GM06990 (cell line): ENCODE measurements around the gene GPHA2.

Experiments used
- DNase-seq: peaks from one replicate; pipeline ENCODE4 v3.0.0-alpha.2; 2011; ENCODE audit not compliant: insufficient read length; ENCODE audit errors: extremely low read depth
- H3K27me3 ChIP-seq: replicated peaks from 2 replicates; pipeline ENCODE4 v1.6.0; 2011; ENCODE audit warnings: low read length; ENCODE audit not compliant: control insufficient read depth, insufficient read depth
- H3K36me3 ChIP-seq: 2 replicates; pipeline ENCODE4 v1.5.1; 2011; ENCODE audit warnings: low read length; ENCODE audit not compliant: control insufficient read depth, insufficient read depth
- H3K4me3 ChIP-seq: replicated peaks from 2 replicates; pipeline ENCODE4 v1.5.1; 2011; ENCODE audit warnings: low read depth, mild to moderate bottlenecking, control low read depth, low read length
- TF ChIP-seq, protein P1 (sequence below): IDR thresholded peaks from 2 replicates; pipeline ENCODE4 v1.5.1; 2011; ENCODE audit warnings: low read length, control low read depth, mild to moderate bottlenecking, inconsistent platforms; ENCODE audit not compliant: insufficient read depth, poor library complexity, severe bottlenecking

The GPHA2 gene

GRCh38 chr11:64888729-64889511, 46.8 kb downstream of the GPHA2 start:
- TF ChIP-seq, protein P1, sequence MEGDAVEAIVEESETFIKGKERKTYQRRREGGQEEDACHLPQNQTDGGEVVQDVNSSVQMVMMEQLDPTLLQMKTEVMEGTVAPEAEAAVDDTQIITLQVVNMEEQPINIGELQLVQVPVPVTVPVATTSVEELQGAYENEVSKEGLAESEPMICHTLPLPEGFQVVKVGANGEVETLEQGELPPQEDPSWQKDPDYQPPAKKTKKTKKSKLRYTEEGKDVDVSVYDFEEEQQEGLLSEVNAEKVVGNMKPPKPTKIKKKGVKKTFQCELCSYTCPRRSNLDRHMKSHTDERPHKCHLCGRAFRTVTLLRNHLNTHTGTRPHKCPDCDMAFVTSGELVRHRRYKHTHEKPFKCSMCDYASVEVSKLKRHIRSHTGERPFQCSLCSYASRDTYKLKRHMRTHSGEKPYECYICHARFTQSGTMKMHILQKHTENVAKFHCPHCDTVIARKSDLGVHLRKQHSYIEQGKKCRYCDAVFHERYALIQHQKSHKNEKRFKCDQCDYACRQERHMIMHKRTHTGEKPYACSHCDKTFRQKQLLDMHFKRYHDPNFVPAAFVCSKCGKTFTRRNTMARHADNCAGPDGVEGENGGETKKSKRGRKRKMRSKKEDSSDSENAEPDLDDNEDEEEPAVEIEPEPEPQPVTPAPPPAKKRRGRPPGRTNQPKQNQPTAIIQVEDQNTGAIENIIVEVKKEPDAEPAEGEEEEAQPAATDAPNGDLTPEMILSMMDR = no peak
- no peak for DNase-seq
- H3K27me3 ChIP-seq = no peaks in the 10 kb centered on the region
- H3K4me3 ChIP-seq = no peak overlapping the region
- no peaks in the 10 kb centered on the region for H3K36me3 ChIP-seq

DNA sequence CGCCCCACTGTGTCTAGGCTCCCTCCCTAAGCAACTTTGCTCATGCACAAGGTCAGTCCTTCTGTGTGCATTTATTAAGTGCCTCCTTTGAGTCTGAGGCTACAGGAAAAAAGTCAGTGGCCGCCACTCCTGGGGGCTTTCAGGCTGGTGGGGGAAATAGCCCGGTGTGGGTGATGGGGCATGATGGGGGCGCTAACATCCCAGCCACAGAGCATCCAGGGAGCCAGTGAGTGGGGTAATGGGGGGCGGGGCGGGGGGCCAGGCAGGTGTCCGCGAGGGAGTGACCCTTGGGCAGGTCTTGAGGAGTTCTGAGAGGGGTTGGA, 47.3 kb downstream of the GPHA2 start:
- H3K36me3 ChIP-seq = no peaks in the 10 kb centered on the region
- H3K27me3 ChIP-seq = no peaks in the 10 kb centered on the region
- no peak for DNase-seq
- TF ChIP-seq, protein P1 = no peak
- H3K4me3 ChIP-seq = no peak overlapping the region

DNA sequence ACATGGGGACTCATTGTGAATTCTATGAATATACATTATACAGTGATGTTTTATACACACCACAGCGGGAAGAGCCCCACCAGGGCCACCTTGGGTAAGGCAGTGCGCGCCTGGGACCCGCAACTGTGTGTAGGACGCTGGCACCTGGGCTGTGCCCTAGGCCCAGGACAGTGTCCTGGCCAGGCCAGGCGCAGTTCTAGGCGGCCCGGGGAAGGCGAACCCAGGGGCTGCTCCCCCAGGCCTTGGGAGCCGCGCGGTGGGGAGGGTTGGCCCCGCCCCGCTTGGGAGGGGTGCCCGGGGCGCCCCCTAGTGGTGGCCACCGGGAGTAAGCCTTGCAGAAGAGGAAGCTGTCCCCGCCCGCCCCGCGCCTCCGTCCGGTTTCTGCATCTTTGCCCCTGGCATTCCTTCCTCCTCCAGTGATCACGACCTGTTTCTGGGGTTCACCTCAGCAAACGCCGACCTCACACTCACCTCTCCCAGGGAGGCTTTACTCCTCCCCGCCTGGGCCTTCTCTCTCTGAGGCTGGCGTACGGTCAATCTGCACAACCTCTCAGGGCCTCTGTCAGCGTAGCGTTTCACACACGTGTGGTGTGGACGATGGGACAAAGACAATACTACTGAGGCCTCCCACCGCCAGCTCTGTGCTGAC, 47.8 kb downstream of the GPHA2 start:
- DNase-seq = peak; percentile 82
- H3K36me3 ChIP-seq = no peaks in the 10 kb centered on the region
- H3K27me3 ChIP-seq = no peaks in the 10 kb centered on the region
- peak overlapping the region; percentile 40 for H3K4me3 ChIP-seq
- TF ChIP-seq, protein P1 = peak; percentile 94

DNA sequence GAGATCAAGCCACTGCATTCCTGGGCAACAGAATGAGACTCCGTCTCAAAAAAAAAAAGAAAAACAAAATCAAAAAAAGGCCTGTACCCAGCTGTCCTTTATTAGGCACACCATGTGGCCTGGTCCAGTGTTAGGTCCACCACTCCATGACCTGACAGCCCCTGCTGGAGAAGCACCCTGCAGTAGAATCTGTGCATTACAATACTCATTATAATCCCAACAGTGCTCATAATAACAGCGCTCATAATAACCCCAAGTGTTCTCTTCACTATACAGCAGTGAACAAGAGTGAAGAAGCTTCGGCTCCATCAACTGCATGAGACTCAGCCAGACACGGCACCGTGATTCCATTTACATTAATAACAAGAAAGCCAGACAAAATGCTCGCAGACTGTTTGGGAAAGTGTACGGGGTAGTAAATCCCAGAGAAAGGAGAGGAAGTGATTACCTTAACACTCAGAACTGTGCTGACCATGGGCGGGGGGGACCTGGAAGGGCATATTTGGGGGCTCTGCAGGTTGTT, 48.4 kb downstream of the GPHA2 start:
- TF ChIP-seq, protein P1 = no peak
- DNase-seq = no peak
- no peaks in the 10 kb centered on the region for H3K36me3 ChIP-seq
- no peak overlapping the region for H3K4me3 ChIP-seq
- H3K27me3 ChIP-seq = no peaks in the 10 kb centered on the region

GRCh38 chr11:64885367-64886286, 50.1 kb downstream of the GPHA2 start:
- Histone ChIP-seq H3K27me3 (no peaks in the 10 kb centered on the region), H3K36me3 (no peaks in the 10 kb centered on the region), H3K4me3 (no peak overlapping the region)
- TF ChIP-seq, protein P1 = no peak
- DNase-seq = no peak
